Endodermal cell (in vitro differentiated cells): Measurements from ENCODE around the gene CHI3L1. TPM values are rescaled to one million over a fixed set of nuclear protein-coding genes. Genes with fewer than 3 reads are reported as not detected.

Experiments used
- DNase-seq: peaks from one replicate; pipeline ENCODE4 v3.0.0-alpha.2; 2017
- H3K27ac ChIP-seq: 2 replicates; pipeline ENCODE4 v1.5.1; 2013; ENCODE audit warnings: mild to moderate bottlenecking, low read depth, low read length, moderate library complexity
- H3K27me3 ChIP-seq: 2 replicates; pipeline ENCODE4 v1.6.1; 2013; ENCODE audit warnings: mild to moderate bottlenecking, low read length, moderate library complexity; ENCODE audit not compliant: insufficient read depth, control insufficient read depth, poor library complexity, severe bottlenecking
- H3K36me3 ChIP-seq: 2 replicates; pipeline ENCODE4 v1.7.0; 2013; ENCODE audit warnings: mild to moderate bottlenecking, low read length, moderate library complexity; ENCODE audit not compliant: control insufficient read depth, insufficient read depth
- H3K4me1 ChIP-seq: one replicate; pipeline ENCODE4 v1.7.0; 2013; ENCODE audit warnings: low read length; ENCODE audit not compliant: control insufficient read depth, insufficient read depth
- H3K4me3 ChIP-seq: 2 replicates; pipeline ENCODE4 v1.5.1; 2013; ENCODE audit warnings: mild to moderate bottlenecking, low read length, moderate library complexity
- H3K9ac ChIP-seq: 2 replicates; pipeline ENCODE4 v1.6.1; 2013; ENCODE audit warnings: mild to moderate bottlenecking, low read length, moderate library complexity; ENCODE audit not compliant: poor library complexity, severe bottlenecking; ENCODE audit errors: extremely low read depth
- H3K9me3 ChIP-seq: 2 replicates; pipeline ENCODE4 v1.6.1; 2013; ENCODE audit warnings: mild to moderate bottlenecking, low read length, moderate library complexity; ENCODE audit not compliant: control insufficient read depth
- H3K27ac Mint-ChIP-seq: 2 replicates; pipeline ENCODE4 v1.8.0; 2020; ENCODE audit warnings: mixed read lengths
- H3K27me3 Mint-ChIP-seq: 2 replicates; pipeline ENCODE4 v1.8.0; 2021; ENCODE audit warnings: mild to moderate bottlenecking, mixed read lengths; ENCODE audit not compliant: insufficient read depth
- H3K36me3 Mint-ChIP-seq: 2 replicates; pipeline ENCODE4 v1.8.0; 2020; ENCODE audit warnings: low read depth, mixed read lengths
- H3K4me1 Mint-ChIP-seq: 2 replicates; pipeline ENCODE4 v1.8.0; 2020; ENCODE audit warnings: mixed read lengths
- H3K4me3 Mint-ChIP-seq: 2 replicates; pipeline ENCODE4 v1.8.0; 2020; ENCODE audit warnings: mild to moderate bottlenecking, moderate library complexity, mixed read lengths
- H3K9me3 Mint-ChIP-seq: 2 replicates; pipeline ENCODE4 v1.8.0; 2020; ENCODE audit warnings: mild to moderate bottlenecking, mixed read lengths
- WGBS, 2 experiments: methylation state at CpG; one replicate each; pipeline versions ENCODE4 v1.1.5 to v1.1.7; 2013; ENCODE audit warnings: missing lambda C conversion rate in 2 of 2, mixed read lengths in 1 of 2; ENCODE audit not compliant: insufficient coverage in 1 of 2, insufficient read length in 1 of 2; 5-methylcytosine and 5-hydroxymethylcytosine counted together
- total RNA-seq, 2 donors: library from RNA; stranded (reverse); fragmentation: NEBNext Ultra II Directional in 1 of 2; extraction: Animal tissue kit (Norgen Biotek cat#: 25700) in 1 of 2; gene quantifications; 2 replicates in 1 of 2; 3 replicates in 1 of 2; pipeline ENCODE4 v1.2.1, GENCODE V29; 2021
- TF ChIP-seq, protein P1 (sequence below): fragments of 200-600 bp; sonication (generic); conservative IDR thresholded peaks from 2 replicates; pipeline ENCODE4 v1.5.0; 2021; ENCODE audit warnings: antibody characterized with exemption, mild to moderate bottlenecking

CHI3L1 gene
- total RNA-seq, 2 donors from 2014 or later = 0.18 to 1.1 TPM

DNA sequence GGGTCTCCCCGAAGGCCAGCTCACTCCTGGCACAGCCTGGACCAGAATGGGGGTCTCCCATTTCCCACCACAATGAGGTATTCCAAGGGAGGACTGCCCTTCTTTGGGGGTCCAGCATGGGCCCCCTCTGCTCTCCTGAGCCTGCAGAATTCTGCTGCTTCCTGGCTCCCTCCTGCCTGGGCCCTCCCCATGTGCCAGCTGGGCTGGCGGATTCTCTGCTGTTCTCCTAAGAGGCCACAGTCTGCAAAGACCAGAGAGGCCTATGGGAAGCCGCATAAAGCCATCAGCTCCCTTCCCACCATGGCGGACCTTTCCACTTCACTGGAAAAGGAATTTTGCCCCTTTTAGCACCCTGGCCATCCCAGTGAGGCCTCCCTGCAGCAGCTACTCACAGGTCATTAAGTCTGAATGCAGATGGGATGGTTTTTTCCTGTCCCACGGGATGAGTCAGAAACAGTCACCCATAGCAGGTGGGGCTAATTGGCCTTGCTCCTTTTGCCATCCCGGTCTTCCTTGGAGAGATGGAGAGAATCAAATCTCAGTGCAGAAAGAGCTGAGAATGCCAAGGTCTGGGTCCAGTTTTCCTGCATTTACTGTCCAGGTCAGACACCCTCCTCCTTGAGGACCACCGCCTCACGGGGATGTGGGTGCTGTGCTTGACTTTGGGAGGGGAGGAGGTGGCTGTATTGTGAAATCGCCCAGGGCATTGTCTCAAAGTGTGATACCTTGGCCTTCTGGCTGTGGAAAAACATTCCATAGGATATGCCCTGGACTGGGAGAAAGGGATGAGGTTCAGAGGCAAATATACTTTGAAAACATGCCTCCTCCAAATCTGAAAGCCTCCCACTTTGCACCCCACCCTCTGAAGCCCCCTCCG, 34.1 kb downstream of the CHI3L1 start:
- Mint-ChIP-seq H3K36me3 (no peaks in the 10 kb centered on the region), H3K27me3 (no peaks in the 10 kb centered on the region), H3K4me1 (peaks cover 61% of the 10 kb centered on the region), H3K4me3 (no peak overlapping the region), H3K9me3 (no peaks in the 10 kb centered on the region), H3K27ac (peak overlapping the region; percentile 88)
- Histone ChIP-seq H3K9ac (no peak overlapping the region), H3K4me3 (no peak overlapping the region), H3K27ac (peak overlapping the region; percentile 70), H3K27me3 (no peaks in the 10 kb centered on the region), H3K36me3 (no peaks in the 10 kb centered on the region), H3K4me1 (peaks cover 19% of the 10 kb centered on the region), H3K9me3 (no peaks in the 10 kb centered on the region)
- DNase-seq = peak; percentile 91
- WGBS, 2 experiments = 40 to 42% methylated on average over 3 to 10 of the region's 10 CpGs
- TF ChIP-seq, protein P1, sequence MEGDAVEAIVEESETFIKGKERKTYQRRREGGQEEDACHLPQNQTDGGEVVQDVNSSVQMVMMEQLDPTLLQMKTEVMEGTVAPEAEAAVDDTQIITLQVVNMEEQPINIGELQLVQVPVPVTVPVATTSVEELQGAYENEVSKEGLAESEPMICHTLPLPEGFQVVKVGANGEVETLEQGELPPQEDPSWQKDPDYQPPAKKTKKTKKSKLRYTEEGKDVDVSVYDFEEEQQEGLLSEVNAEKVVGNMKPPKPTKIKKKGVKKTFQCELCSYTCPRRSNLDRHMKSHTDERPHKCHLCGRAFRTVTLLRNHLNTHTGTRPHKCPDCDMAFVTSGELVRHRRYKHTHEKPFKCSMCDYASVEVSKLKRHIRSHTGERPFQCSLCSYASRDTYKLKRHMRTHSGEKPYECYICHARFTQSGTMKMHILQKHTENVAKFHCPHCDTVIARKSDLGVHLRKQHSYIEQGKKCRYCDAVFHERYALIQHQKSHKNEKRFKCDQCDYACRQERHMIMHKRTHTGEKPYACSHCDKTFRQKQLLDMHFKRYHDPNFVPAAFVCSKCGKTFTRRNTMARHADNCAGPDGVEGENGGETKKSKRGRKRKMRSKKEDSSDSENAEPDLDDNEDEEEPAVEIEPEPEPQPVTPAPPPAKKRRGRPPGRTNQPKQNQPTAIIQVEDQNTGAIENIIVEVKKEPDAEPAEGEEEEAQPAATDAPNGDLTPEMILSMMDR = no peak

DNA sequence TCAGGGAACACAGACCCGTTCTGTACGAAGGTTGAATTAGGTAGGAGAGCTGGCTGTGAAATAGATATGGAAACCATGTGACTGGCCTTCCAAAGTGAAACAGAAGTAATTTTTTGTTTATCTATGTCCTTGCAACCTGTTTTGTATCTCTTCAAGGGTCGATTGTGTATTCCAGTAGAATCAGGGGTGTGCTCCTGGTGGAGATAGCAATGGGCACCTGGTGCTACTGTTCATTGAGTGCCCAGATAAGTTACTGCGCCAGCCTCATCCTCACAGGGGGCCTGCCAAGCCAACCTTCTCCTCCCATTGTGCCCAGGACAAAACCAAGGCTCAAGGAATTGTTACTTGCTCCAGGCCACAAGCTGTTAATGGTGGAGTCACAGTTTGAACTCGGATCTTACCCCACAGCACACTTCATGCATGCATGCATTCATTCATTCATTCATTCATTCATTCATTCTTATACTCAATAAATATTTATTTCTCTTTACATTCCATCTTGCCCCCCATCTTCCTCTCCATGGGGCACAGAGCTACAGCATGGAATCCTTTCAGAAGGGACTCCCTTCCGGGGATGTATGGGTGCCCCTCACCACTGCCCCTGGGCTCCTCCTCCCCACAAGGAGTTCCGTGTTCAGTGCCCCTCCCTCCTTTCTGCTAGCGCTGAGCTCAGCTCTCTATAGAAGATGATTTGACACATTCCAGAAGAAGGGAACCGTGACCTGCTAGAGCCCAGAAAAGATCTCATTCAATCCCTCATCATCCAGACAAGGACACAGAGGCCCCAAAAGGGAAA, 34.9 kb downstream of the CHI3L1 start:
- peak; percentile 68 for DNase-seq
- peaks cover 64% of the 10 kb centered on the region for H3K4me1 Mint-ChIP-seq
- H3K9me3 Mint-ChIP-seq = no peaks in the 10 kb centered on the region
- TF ChIP-seq, protein P1 = no peak
- Histone ChIP-seq H3K27ac (peak overlapping the region; percentile 70), H3K9ac (no peak overlapping the region), H3K4me3 (no peak overlapping the region), H3K4me1 (peaks cover 19% of the 10 kb centered on the region), H3K36me3 (no peaks in the 10 kb centered on the region), H3K27me3 (no peaks in the 10 kb centered on the region), H3K9me3 (no peaks in the 10 kb centered on the region)
- WGBS, 2 experiments = 80 to 87% methylated on average over 7 to 9 of the region's 9 CpGs
- peak overlapping the region; percentile 88 for H3K27ac Mint-ChIP-seq
- H3K36me3 Mint-ChIP-seq = no peaks in the 10 kb centered on the region
- no peaks in the 10 kb centered on the region for H3K27me3 Mint-ChIP-seq
- no peak overlapping the region for H3K4me3 Mint-ChIP-seq

DNA sequence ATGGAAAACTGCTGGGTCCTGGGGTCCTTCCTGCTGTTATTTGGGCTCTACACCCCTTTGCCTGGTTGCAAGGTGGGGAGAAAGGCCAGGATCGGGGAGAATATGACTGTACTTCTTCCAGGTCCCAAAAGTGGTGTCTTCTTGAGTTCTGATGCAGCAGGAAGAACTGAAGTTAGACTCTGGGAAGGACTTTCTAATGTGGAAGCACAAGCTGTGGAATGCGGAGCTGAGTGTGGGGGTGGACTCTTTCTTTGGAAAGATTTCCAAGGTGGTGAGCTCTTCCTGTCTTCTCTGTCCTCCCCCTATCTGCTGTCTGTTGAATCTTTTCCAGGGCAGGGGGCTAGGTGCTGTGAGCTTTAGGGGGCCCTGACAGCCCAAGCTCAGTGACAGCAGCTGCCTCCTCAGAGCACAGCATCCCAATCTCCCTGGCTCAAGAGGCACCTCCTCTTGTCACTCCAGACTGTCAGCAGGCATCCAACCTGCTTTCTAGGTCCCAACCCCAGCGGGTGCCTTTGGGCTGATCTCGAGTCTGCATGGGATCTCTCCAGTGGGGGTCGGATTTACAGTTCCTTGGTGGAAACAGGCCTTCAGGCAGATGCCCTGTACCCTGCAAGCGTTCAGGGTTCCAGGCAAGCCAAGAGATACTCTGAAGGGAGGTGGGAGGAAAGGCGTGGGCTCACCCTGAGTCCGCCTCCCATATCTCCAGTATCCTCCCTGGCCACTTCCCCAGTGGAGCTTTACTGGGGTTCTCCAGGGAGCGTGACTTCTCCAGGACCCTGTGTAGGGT, 35.8 kb downstream of the CHI3L1 start:
- Mint-ChIP-seq H3K4me1 (peaks cover 58% of the 10 kb centered on the region), H3K36me3 (no peaks in the 10 kb centered on the region)
- 70 to 84% methylated on average over 2 to 9 of the region's 9 CpGs for WGBS, 2 experiments

More for the DNA sequence above, 35.8 kb downstream of the CHI3L1 start:
- H3K9ac ChIP-seq = no peak overlapping the region
- H3K4me1 ChIP-seq = peaks cover 19% of the 10 kb centered on the region
- Mint-ChIP-seq H3K9me3 (no peaks in the 10 kb centered on the region), H3K27me3 (no peaks in the 10 kb centered on the region), H3K27ac (peak overlapping the region; percentile 53), H3K4me3 (no peak overlapping the region)
- H3K27me3 ChIP-seq = no peaks in the 10 kb centered on the region
- H3K9me3 ChIP-seq = no peaks in the 10 kb centered on the region
- peak; percentile 71 for DNase-seq
- H3K36me3 ChIP-seq = no peaks in the 10 kb centered on the region
- H3K27ac ChIP-seq = no peak overlapping the region
- TF ChIP-seq, protein P1 = no peak
- H3K4me3 ChIP-seq = no peak overlapping the region
